Tibial nerve (tissue), 4 donors: Measurements from ENCODE around the gene SMCO4. TPM values are rescaled to one million over a fixed set of nuclear protein-coding genes. Genes with fewer than 3 reads are reported as not detected.
"Not testable (repeated sequence)": the region's sequence is repeated elsewhere in the genome, so short reads cannot be mapped to it uniquely, and the experiment has no call there.

Experiments
- DNase-seq, 2 donors: peaks; one replicate each; pipeline ENCODE4 v3.0.0-alpha.2; 2019; ENCODE audit warnings: low spot score in 2 of 2
- H3K27ac ChIP-seq, 4 donors: fragments of 200-600 bp; sonication (generic) in 3 of 4; one replicate each; pipeline ENCODE4 v1.5.1; 2017 to 2019; ENCODE audit warnings: mild to moderate bottlenecking in 1 of 4
- H3K27me3 ChIP-seq, 2 donors: fragments of 200-600 bp; sonication (generic) in 1 of 2; one replicate each; pipeline versions ENCODE4 v1.5.1 to v1.6.0; 2017 to 2019
- H3K36me3 ChIP-seq, 3 donors: fragments of 200-600 bp; sonication (generic); one replicate each; pipeline ENCODE4 v1.5.1; 2018 to 2019
- H3K4me1 ChIP-seq, 4 donors: fragments of 200-600 bp; sonication (generic) in 3 of 4; one replicate each; pipeline ENCODE4 v1.5.1; 2017 to 2019
- H3K4me3 ChIP-seq, 4 donors: fragments of 200-600 bp; sonication (generic) in 3 of 4; one replicate each; pipeline ENCODE4 v1.5.1; 2017 to 2019; ENCODE audit warnings: mild to moderate bottlenecking in 1 of 4, moderate library complexity in 1 of 4
- H3K9me3 ChIP-seq, 4 donors: fragments of 200-600 bp; sonication (generic) in 3 of 4; one replicate each; pipeline ENCODE4 v1.5.1; 2017 to 2019
- CTCF ChIP-seq, 5 experiments: fragments of 200-600 bp in 3 of 5; fragments of 450-650 bp in 2 of 5; sonication (generic) in 3 of 5; IDR thresholded peaks; one replicate each; pipeline ENCODE4 v1.5.1; 2016 to 2019; ENCODE audit warnings: antibody characterized with exemption in 5 of 5, mild to moderate bottlenecking in 3 of 5, moderate library complexity in 2 of 5
- EP300 ChIP-seq, 2 donors: sonication (generic); formaldehyde crosslinking; IDR thresholded peaks; one replicate each; pipeline ENCODE4 v1.6.1; 2017; ENCODE audit warnings: antibody characterized with exemption in 2 of 2, mild to moderate bottlenecking in 1 of 2
- POLR2A ChIP-seq, 2 donors: fragments of 450-650 bp; IDR thresholded peaks; one replicate each; pipeline ENCODE4 v1.6.1; 2017; ENCODE audit warnings: antibody characterized with exemption in 2 of 2, mild to moderate bottlenecking in 2 of 2, moderate library complexity in 2 of 2
- WGBS, 2 donors: methylation state at CpG; one replicate each; pipeline ENCODE4 v1.1.5; 2018; 5-methylcytosine and 5-hydroxymethylcytosine counted together
- small RNA-seq: library from RNA; depleted of rRNA; stranded (forward); fragments of <200 nt; gene quantifications from one replicate; pipeline ENCODE3, GENCODE V24; 2016
- total RNA-seq, 4 donors: library from RNA; depleted of rRNA; stranded (reverse); fragments of >200 nt; gene quantifications; one replicate each; pipeline ENCODE4 v1.1.0, GENCODE V29; 2016

Gene SMCO4
- total RNA-seq, 4 donors from 2014 or later, result 3.7 to 13.8 (median 7.6) TPM

GRCh38 chr11:93444617-93445073 is 98.5 kb downstream of the SMCO4 start:
- no peak overlapping the region for H3K4me3 ChIP-seq
- H3K27ac ChIP-seq, result no peak overlapping the region
- peaks cover 0 to 4% (median 0%) of the 10 kb centered on the region in 4 donors for H3K9me3 ChIP-seq
- DNase-seq, result no peak
- H3K27me3 ChIP-seq, result no peaks in the 10 kb centered on the region
- no peaks in the 10 kb centered on the region for H3K36me3 ChIP-seq
- WGBS, 2 donors, result 69 to 71% methylated on average over 8 of the region's 8 CpGs
- no peak for TF ChIP-seq POLR2A (IDR thresholded peaks at IDR 0.05)
- TF ChIP-seq CTCF (IDR thresholded peaks at IDR 0.05), result no peak
- TF ChIP-seq EP300 (IDR thresholded peaks at IDR 0.05), result no peak
- no peaks in the 10 kb centered on the region for H3K4me1 ChIP-seq

GRCh38 chr11:93443232-93443631 is 100.0 kb downstream of the SMCO4 start:
- H3K4me1 ChIP-seq, DNase-seq, H3K27ac ChIP-seq, H3K4me3 ChIP-seq, H3K9me3 ChIP-seq, H3K36me3 ChIP-seq, H3K27me3 ChIP-seq: not testable (repeated sequence)
- WGBS, 2 donors, result 92 to 98% methylated on average over 2 of the region's 2 CpGs

GRCh38 chr11:93432247-93432646 is 110.9 kb downstream of the SMCO4 start:
- no peak overlapping the region for H3K27ac ChIP-seq
- H3K36me3 ChIP-seq, result no peaks in the 10 kb centered on the region
- H3K4me1 ChIP-seq, result no peaks in the 10 kb centered on the region
- no peaks in the 10 kb centered on the region for H3K27me3 ChIP-seq
- no peaks in the 10 kb centered on the region for H3K9me3 ChIP-seq
- DNase-seq, result no peak
- 77 to 82% methylated on average over 3 of the region's 3 CpGs for WGBS, 2 donors
- TF ChIP-seq EP300 (IDR thresholded peaks at IDR 0.05) (no peak), CTCF (IDR thresholded peaks at IDR 0.05) (no peak), POLR2A (IDR thresholded peaks at IDR 0.05) (no peak)
- H3K4me3 ChIP-seq, result no peak overlapping the region

Small RNA genes lying within 50 kb of the gene (small RNA-seq; reads per million reads assigned to genes)
- not detected for gene RN7SL223P

Other genes with a start within 250 kb of the SMCO4 start
- under 1 TPM in 1 of 4 donors, not detected in 3; 0.84 TPM for gene DEUP1, start 212.6 kb downstream of the SMCO4 start, total RNA-seq
- gene CEP295, start 118.3 kb upstream of the SMCO4 start, total RNA-seq, result 10 to 100 TPM; 10.1 to 25.1 (median 19.5) TPM
- 100 to 1,000 TPM; 106 to 166 (median 127) TPM for gene TAF1D, start 198.1 kb upstream of the SMCO4 start, total RNA-seq
- 10 to 100 TPM; 23.4 to 43.1 (median 37.1) TPM for gene C11orf54, start 198.3 kb upstream of the SMCO4 start, total RNA-seq
- 10 to 100 TPM; 18.6 to 40.8 (median 37.2) TPM for gene MED17, start 240.9 kb upstream of the SMCO4 start, total RNA-seq